GM21367 (cell line): ENCODE measurements around the gene SIGLEC14.
"Not testable (repeated sequence)": the region's sequence is repeated elsewhere in the genome, so short reads cannot be mapped to it uniquely, and the experiment has no call there.

Experiments used
- ATAC-seq: cut with Tn5 transposase; IDR thresholded peaks from one replicate; pipeline ENCODE4 v1.9.1; 2021; ENCODE audit not compliant: unreplicated experiment

The SIGLEC14 gene

DNA sequence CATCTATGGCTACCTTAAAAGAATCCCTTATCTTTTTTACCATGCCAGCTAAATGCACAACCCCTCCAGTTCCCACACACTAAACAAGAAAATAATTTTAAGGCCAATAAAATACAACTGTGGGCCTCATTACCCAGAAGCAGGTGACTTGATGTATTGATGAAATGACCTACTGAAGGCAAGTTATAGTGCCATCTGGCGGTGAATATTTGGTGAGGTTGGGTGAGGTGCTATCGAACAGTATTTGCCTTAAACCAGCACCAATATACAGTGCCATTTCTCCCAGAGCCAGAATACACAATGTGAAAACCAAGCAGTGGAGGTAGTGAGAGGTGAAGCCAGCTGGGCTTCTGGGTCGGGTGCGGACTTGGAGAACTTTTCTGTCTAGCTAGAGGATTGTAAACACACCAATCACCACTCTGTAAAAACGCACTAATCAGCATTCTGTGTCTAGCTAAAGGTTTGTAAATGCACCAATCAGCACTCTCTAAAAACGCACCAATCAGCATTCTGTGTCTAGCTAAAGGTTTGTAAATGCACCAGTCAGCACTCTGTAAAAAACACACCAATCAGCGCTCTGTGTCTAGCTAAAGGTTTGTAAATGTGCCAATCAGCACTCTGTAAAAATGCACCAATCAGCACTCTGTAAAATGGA, 29.4 kb upstream of the SIGLEC14 start:
- ATAC-seq: not testable (repeated sequence)

DNA sequence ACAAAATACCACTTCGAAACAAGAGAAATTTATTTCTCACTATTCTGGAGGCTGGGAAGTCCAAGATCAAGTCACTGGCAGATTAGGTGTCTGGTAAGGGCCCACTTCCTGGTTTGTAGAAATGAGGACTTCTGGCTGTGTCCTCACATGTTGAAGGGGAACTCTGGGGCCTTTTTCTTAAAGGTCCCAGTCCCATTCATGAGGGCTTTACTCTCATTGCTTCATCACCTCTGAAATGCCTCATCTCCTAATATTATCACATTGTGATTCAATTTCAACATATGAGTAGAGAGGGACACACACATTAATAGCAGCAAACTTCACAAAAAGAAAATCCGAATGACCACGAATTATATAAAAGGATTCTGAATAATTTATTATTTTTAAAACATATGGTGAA, 21.6 kb upstream of the SIGLEC14 start:
- no peak for ATAC-seq

DNA sequence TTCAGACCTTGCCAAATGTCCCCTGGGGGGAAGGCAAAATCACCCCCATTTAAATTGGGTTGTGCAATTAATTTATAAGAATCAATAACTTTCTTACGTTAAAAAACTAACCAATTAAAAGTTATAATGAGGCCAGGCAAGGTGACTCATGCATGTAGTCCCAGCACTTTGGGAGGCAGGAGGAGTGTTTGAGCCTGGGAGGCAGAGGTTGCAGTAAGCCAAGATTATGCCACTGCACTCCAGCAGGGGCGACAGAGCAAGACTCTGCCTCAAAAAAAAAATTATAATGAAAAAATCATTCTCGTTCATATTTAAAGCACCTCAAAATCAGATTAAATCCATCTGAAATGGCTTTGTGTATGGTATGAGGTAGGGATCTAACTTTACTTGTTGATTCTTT, 18.4 kb upstream of the SIGLEC14 start:
- no peak for ATAC-seq

DNA sequence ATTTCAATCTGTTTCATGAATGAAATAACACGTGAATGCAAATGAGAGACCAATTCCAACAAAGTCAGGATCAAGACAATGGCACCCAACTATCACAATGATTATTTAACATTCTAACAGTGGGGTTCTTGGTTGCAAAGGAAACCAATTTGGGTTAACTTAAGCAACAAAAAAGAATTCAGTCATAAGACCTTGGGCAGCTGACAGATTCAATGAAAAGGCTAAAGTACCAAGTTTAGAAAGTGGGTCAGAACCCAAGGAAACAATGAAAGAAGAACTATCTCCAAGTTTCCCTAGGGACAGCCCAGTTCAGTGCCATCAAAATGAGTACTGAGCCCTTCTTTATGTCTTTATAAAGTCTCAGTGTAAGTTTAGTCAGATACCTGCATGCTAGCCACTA, 17.5 kb upstream of the SIGLEC14 start:
- ATAC-seq: no peak

DNA sequence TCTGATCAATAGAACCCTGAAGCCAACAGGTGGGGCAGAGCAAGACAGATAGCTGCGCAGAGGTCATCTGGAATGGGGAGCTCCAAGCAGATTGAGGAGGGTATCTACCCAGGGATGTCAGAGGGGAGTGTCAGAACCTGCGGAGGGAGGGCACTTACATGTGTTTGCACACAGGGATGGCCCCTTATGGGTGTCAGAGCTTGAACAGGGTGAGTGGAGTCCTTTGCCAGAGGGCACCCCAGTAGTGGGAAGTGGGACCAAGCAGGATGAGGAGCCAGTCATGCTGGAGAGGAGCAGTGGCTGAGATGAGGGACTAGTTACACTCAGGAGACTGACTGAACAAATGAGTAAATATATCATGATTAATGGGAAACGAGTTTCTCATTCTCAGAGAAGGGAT, 17.0 kb upstream of the SIGLEC14 start:
- no peak for ATAC-seq

DNA sequence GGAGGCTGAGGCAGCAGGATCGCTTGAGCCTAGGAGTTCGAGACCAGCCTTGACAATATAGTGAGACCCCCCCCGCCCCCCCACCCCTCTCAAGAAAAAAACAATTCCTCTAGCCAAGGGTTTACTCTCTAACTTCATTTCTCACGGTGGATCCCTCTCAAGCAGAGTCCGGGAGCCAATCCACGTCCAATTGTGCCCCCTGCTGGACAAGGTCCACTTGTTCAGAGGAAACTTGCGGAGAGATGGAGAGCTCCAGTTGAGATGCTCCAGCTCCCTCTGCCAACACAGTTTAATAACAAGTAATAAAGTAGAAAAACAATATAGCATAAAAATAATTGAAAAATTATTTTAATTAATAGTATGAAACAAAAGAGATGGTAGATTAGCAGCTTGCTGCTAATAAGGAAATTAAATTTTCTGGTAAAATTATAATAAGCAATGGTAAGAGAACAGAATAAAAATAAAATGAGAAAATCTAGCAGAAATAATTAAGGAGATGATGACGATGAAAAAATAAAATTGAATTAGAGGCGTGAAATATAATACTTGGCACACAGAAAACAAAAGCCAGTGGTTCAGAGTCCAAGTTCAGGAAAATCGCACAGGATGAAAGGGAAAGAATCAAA, 14.5 kb upstream of the SIGLEC14 start:
- ATAC-seq: no peak

DNA sequence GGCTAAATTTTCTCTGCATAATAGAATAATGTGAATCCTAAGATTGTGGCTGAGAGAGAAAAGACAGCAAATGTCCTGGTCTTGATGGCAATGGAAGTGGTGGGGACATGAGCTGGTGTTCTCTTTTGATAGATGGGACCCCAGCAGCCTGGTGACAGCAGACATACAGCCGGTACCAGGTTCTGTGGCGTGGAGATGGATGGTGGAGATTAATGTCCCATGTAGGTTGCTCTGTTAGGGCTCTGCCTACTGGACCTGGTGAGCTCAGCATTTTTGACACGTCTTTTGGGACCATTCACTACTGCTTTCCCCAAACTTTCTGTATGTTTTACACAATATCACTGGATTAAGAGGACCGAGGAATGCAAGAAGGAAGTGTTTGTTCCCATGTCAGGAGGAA, 8.2 kb upstream of the SIGLEC14 start:
- no peak for ATAC-seq

DNA sequence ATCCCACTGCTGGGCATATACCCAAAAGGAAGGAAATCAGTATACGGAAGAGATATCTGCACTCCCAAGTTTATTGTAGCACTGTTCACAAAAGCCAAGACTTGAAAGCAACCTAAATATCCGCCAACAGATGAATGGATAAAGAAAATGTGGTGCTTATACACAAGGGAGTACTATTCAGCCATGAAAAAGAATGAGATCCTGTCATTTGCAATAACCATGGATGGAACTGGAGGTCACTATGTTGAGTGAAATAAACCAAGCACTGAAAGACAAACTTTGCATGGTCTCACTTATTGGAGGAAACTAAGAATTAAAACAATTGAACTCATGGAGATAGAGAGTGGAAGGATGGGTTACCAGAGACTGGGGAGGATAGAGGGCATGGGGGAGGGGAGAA, 6.5 kb upstream of the SIGLEC14 start:
- ATAC-seq: no peak

DNA sequence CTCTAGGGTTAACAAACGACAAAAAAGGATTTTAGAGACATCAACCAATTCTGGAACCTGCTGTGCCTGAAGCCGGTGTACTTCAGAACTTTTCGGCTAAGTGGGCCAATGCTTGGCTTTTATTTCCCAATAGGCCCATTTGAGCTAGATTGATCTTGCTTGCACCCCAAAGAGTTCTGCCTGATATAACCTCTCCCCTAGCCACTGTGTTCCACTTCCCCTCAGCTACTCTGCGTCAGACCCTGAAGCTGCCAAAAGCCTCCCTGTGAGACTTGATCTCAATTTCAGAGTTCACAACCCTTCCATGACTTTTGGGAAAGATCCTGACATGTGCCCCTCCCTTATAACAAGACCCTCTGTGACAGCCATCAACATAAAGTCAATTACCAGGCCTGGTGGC, 5.6 kb upstream of the SIGLEC14 start:
- ATAC-seq: no peak

DNA sequence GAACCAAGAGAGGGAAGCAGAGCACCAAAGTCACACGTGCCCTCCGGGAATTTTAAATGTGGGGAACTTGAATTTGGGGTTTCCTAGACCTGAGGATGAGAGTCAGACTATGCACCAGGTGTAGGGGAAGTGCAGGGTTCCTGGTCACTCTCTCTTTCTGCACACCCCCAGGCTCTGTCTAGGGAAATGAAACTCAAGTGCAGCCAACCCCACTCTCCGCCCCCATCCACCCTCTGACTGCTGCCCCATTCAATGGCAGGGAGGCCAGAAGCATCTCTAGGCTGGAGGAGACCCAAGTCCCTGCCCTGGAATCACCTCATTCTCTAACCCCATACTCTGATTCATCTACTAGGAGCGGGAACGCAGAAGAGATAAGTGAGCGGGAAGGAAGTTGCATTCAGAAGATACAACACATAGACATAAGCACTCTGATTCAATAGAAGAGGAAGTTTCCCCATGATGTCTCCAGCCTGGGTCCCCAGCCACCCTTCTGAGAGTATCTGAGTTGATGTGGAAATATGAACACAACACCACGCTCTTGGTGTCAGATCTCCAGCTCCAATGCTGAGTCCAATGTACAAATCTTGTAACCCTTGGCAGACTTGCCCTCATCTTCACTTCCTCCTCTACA, 4.7 kb upstream of the SIGLEC14 start:
- no peak for ATAC-seq

DNA sequence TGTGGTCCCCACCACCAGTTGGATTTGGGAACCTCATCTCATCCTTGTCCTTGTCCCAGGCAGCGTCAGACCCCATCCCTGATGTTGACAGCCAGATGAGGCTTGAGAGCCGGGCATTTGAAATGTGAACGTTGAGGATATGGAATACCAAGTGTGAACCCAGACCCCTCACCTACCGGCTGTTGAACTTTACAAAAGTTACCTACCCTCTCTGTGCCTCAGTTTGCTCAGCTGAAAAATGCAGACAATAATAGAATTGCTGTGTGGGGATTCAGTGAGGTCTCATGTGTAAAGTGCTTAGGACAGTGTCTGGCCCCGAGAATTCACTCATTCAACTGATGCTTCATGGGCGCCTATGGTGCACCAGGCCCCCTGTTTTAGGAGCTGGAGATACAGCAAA, 693 bp upstream of the SIGLEC14 start:
- ATAC-seq: no peak

DNA sequence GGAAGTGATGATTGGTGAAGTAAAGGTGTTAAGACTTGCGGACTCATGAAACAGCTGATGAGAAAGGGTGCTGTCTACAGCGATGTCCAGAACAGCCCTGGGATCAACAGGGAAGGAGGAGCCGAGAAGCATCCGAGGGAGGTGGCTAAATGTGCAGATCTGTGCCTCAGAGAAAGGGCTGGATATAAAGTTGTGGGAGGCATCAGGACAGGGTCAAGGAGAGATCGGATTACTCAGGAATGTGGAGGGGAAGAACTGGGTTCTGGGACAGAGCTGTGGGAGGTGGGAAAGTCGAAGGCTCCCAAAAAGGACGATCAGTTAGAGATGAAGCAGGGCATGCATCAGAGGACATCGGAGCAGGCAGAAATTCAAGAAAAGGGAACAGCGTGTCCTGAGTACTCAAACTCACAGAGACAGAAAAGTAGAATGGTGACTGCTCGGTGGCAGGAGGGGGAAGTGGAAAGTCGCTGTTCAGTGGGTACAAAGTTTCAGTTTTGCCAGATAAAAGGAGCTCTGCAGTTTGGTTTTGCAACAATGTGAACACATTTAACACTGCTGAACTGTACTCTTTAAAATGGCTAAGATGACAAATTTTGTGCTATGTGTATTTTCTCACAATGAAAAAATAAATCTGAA, 1.9 kb downstream of the SIGLEC14 start:
- no peak for ATAC-seq

DNA sequence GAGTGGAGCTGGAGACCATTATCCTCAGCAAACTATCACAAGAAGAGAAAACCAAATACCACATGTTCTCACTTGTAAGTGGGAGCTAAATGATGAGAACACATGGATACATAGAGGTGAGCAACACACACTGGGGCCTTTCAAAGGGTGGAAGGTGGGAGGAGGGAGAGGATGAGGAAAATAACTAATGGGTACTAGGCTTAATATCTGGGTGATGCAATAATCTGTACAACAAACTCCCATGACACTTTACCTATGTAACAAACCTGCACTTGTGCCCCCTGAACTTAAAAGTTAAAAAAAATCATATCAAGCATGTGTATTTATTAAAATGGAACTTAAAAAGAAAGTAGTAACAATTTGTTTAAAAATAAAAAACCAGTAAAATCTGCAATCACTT, 5.0 kb downstream of the SIGLEC14 start:
- no peak for ATAC-seq

DNA sequence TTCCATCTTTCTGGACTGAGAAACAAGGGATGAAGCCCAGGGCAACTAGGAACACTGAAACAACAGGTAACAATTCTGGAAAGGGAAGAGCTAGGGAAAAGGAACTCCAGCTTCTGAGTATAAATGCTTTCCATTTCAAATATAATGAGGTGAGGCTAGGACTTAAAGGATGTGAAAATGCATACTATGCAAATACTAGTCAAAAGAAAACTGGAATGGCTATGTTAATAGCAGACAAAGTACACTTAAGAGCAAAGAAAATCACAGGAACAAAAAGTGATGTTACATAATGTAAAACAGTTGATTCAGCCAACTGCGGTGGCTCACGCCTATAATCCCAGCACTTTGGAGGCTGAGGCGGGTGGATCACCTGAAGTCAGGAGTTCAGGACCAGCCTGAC, 6.2 kb downstream of the SIGLEC14 start:
- no peak for ATAC-seq

DNA sequence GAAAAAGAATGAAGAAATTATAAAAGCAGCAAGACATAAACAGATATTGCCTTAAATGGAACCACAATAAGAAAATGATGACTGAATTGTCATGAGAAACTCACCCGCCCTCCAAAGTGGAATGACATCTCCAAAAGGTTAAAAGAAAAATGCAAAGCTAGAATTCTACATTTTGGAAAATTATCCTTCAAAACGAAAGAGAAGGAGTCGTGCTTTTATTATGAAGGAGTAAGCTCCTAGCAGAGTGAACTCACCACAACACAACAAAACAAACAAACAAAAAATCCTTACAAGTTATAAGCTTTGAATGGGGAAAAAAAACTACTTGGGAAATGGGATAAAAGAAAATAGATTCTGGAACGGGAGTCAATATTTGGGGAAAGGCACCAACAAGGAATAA, 6.7 kb downstream of the SIGLEC14 start:
- no peak for ATAC-seq

DNA sequence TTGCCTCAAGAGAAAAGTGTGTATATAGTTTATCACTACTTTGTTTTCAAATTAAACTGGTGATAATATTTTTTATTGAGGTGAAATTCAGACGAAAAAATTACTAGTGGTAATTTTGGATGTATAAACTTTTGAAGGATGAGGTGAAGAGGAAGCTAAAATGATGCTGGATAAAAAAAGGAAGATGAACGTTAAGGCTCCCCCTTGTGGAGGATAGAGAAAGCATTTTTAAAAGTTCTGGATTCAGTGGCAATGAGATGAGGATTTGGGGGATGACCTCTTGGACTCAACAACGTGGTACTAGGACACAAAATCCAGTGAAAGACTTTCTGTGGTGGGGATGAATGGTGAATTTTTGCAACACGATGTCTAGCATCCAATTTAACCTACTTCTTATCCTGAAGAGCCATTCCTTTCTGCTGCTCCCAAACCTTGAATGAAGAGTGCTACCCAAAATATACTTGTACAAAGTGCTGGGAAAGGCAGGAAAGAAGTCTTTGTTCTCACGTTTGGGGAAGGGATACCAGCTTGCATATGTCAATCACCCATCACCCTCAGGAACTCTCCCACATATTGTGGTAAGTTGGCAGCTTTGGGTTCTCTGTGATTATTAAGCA, 9.2 kb downstream of the SIGLEC14 start:
- ATAC-seq: no peak

DNA sequence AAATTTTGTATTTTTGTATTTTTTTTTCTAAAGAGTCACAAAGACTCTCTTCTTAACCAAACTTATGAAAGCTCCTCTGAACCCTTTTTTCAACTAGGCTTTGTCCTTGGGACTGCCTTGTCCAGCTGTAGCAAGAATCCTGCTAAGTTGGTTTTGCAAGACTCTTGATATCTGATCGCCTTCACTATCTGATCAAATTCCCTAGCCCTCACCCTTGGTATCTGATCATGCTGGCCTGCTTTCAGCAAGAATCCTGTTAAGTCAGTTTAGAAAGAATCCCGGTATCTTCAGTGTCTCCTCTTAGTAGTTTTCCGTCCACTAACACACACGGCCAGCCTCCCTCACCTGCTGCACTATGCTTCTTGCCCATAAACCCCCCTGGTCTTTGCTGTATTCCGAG, 14.5 kb downstream of the SIGLEC14 start:
- ATAC-seq: no peak

DNA sequence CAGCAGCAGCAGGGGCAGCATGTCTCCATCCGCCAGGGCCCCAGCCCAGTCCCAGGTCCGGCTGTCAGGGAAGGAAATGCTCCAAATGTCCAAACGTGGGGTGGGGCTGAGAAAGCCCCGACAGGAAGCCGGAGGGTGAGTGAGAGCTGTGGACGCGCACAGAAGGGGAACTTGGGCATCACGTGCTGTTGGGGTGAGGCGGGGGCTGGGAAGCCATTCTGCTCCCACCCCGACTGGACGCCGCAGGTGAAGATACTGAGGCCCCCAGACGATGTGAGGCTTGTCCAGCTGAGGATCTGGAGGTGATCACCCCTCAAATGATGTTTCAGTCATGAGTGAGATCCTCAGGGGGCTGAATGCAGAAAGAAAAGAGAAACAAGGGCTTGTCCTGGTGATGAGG, 16.3 kb downstream of the SIGLEC14 start, which contains the start of gene SIGLEC5:
TSS of gene SIGLEC5 (minus strand) at position 87 of the 400 bp plus-strand sequence. CDS start at position 21, 66 bp downstream.
- ATAC-seq: not testable (repeated sequence)

DNA sequence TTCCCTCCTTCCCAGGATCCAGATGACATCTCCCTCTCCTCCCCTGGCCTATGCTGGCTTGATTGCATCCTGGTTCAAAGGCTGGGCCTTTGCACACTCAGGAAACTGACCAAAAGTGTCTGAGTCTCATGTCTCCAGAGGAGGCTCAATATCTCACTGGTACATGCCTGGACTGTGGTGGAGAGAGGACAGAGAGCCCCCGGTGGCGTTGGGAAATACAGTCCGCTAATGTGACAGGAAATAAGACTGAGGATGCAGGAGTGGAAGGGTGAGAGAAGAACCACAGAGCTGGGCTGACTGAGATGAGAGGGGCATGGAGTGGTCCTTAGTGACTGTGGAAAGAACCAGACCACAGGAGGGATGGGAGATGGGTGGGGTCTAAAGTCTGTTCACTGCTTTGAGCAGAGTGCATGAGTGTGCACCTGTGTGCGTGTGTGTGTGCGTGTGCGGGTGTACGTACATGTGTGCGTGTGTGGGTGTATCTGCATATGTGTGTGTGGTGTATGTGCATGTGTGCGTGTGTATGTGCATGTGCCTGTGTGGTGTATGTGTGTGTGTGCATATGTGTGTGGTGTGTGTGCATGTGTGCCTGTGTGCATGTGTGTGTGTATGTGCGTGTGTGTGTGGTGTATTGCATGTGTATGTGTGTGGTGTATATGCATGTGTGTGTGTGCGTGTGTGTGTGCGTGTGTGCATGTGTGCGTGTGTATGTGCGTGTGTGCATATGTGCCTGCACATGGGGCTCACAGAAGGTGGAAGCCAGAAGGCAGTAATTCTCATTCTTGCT, 18.3 kb downstream of the SIGLEC14 start:
- ATAC-seq: no peak

DNA sequence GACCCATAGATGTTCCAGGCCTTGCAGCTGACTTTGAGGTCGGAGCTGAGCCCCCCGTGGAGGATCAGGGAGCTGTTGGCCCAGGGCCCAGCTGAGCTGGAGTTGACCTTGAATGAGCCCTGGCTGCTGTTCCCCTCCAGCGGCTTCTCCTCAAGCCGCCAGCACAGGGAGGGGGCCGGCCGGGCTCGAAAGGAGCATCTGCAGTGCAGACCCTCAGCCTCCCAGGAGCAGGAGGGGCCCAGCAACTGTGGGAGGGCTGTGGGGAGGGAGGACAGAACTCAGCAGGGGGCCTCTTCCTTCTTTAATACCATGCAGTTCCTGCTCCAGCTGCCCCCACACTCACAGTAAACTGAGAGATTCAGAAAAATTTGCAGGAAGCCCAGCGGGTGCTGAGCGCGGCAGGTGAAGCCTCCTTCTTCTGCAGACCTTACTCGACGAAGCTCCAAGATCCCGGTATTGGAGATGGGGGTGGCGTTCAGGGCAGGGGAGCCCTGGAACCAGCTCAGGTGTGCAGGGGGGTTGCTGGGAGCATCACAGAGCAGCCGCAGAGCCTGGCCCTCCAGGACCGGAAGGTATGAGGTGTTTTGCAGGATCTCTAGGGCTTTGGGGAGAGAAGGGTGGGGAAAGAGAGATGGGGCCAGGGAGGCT, 19.0 kb downstream of the SIGLEC14 start:
- ATAC-seq: no peak
